Smooth muscle cell (in vitro differentiated cells): Measurements from ENCODE around the gene DEGS2. TPM values are rescaled to one million over a fixed set of nuclear protein-coding genes. Genes with fewer than 3 reads are reported as not detected.

ENCODE experiments used
- DNase-seq: peaks from one replicate; lab custom pipeline; 2025; ENCODE audit not compliant: unreplicated experiment; lab: John Stamatoyannopoulos, UW
- H2AFZ ChIP-seq: fragments of 200-600 bp; sonication (generic); 2 replicates; pipeline ENCODE4 v1.6.0; 2016; ENCODE audit warnings: antibody characterized with exemption, low read depth, mild to moderate bottlenecking
- H3F3A ChIP-seq: fragments of 200-600 bp; sonication (generic); 2 replicates; pipeline ENCODE4 v1.6.0; 2017; ENCODE audit warnings: antibody characterized with exemption, low read depth
- H3K27ac ChIP-seq: fragments of 200-600 bp; sonication (generic); 2 replicates; pipeline ENCODE4 v1.5.1; 2016; ENCODE audit warnings: low read depth, mild to moderate bottlenecking
- H3K27me3 ChIP-seq: fragments of 200-600 bp; sonication (generic); 2 replicates; pipeline ENCODE4 v1.6.1; 2016; ENCODE audit warnings: low read depth, mild to moderate bottlenecking
- H3K36me3 ChIP-seq: fragments of 200-600 bp; sonication (generic); 2 replicates; pipeline ENCODE4 v1.5.1; 2016; ENCODE audit warnings: low read depth
- H3K4me1 ChIP-seq: fragments of 200-600 bp; sonication (generic); 2 replicates; pipeline ENCODE4 v1.5.1; 2016; ENCODE audit warnings: low read depth
- H3K4me2 ChIP-seq: fragments of 200-600 bp; sonication (generic); 2 replicates; pipeline ENCODE4 v1.6.0; 2016; ENCODE audit warnings: mild to moderate bottlenecking
- H3K4me3 ChIP-seq: fragments of 200-600 bp; sonication (generic); 2 replicates; pipeline ENCODE4 v1.5.1; 2016; ENCODE audit warnings: mild to moderate bottlenecking
- H3K79me2 ChIP-seq: fragments of 200-600 bp; sonication (generic); 2 replicates; pipeline ENCODE4 v1.6.0; 2016; ENCODE audit warnings: low read depth, mild to moderate bottlenecking
- H3K9ac ChIP-seq: fragments of 200-600 bp; sonication (generic); 2 replicates; pipeline ENCODE4 v1.6.0; 2016; ENCODE audit warnings: low read depth
- H3K9me3 ChIP-seq: fragments of 200-600 bp; sonication (generic); replicated peaks from 2 replicates; pipeline ENCODE4 v1.5.1; 2016; ENCODE audit warnings: low read depth
- H4K20me1 ChIP-seq: fragments of 200-600 bp; sonication (generic); 2 replicates; pipeline ENCODE4 v1.6.0; 2016; ENCODE audit warnings: low read depth
- CTCF ChIP-seq: fragments of 200-600 bp; sonication (generic); IDR thresholded peaks from 2 replicates; pipeline ENCODE4 v1.5.1; 2017; ENCODE audit warnings: borderline replicate concordance, mild to moderate bottlenecking, antibody characterized with exemption; ENCODE audit not compliant: insufficient read depth, poor library complexity, severe bottlenecking
- WGBS: methylation state at CpG from one replicate; pipeline ENCODE4 v1.1.7; 2016; ENCODE audit warnings: low lambda C conversion rate; 5-methylcytosine and 5-hydroxymethylcytosine counted together
- polyA plus RNA-seq: library from polyadenylated mRNA; unstranded; fragments of >200 nt; fragmentation: Nextera tagmentation; extraction: Ambion mirVana; gene quantifications from 2 replicates; pipeline ENCODE4 v1.2.1, GENCODE V29; 2016
- total RNA-seq: library from RNA; depleted of rRNA; stranded (reverse); fragments of >200 nt; gene quantifications from 2 replicates; pipeline ENCODE4 v1.2.3, GENCODE V29; 2014

Gene DEGS2
- total and polyA plus RNA-seq, 2 experiments from 2014 or later, result 0.45 to 0.83 TPM

DNA sequence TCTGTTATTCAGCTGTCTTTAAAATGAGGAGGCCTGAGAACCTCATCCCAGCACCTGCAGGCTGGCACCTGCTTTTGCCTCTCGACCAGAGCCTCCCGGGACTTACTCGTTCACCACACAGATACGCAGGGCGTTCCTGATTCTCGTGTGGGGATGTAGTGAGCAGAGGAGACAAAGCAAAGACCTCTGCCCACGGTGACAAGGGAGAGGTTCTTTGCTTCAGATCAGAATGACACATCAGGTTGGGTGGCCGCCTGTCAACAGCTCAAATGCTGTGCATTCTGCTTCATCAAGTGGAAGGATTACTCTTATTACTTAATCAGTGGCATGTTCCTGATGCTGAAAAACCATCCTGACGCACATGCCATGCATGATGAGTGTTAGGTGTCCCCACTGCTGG lies 24.4 kb downstream of the DEGS2 start:
- Histone ChIP-seq H3K4me3 (no peak overlapping the region), H3F3A (no peaks in the 10 kb centered on the region), H3K79me2 (no peaks in the 10 kb centered on the region), H4K20me1 (no peaks in the 10 kb centered on the region), H3K9me3 (no peaks in the 10 kb centered on the region), H3K27ac (no peak overlapping the region), H3K4me2 (no peak overlapping the region), H2AFZ (no peak overlapping the region), H3K36me3 (no peaks in the 10 kb centered on the region), H3K27me3 (no peaks in the 10 kb centered on the region), H3K9ac (no peak overlapping the region), H3K4me1 (no peaks in the 10 kb centered on the region)
- WGBS, result 95% methylated on average over 9 of the region's 9 CpGs
- DNase-seq, result no peak
- TF ChIP-seq CTCF, result no peak

GRCh38 chr14:100134586-100134985 lies 24.9 kb downstream of the DEGS2 start:
- TF ChIP-seq CTCF, result no peak
- no peak overlapping the region for H3K4me2 ChIP-seq
- no peaks in the 10 kb centered on the region for H3K79me2 ChIP-seq
- no peak overlapping the region for H3K27ac ChIP-seq
- H3K4me3 ChIP-seq, result no peak overlapping the region
- WGBS, result 93% methylated on average over 8 of the region's 8 CpGs
- H3K9ac ChIP-seq, result no peak overlapping the region
- H3K36me3 ChIP-seq, result no peaks in the 10 kb centered on the region
- H3K9me3 ChIP-seq, result no peaks in the 10 kb centered on the region
- H3F3A ChIP-seq, result no peaks in the 10 kb centered on the region
- no peaks in the 10 kb centered on the region for H4K20me1 ChIP-seq
- no peak for DNase-seq
- H2AFZ ChIP-seq, result no peak overlapping the region
- H3K27me3 ChIP-seq, result no peaks in the 10 kb centered on the region
- H3K4me1 ChIP-seq, result no peaks in the 10 kb centered on the region

- WGBS, result 83% methylated on average over 12 of the region's 12 CpGs
- H3K27ac ChIP-seq, result no peak overlapping the region
- H3K4me3 ChIP-seq, result no peak overlapping the region
- H3K9me3 ChIP-seq, result no peaks in the 10 kb centered on the region
- H2AFZ ChIP-seq, result no peak overlapping the region
- no peaks in the 10 kb centered on the region for H3K4me1 ChIP-seq
- no peaks in the 10 kb centered on the region for H3K27me3 ChIP-seq
- DNase-seq, result no peak
- no peaks in the 10 kb centered on the region for H3K79me2 ChIP-seq
- no peaks in the 10 kb centered on the region for H4K20me1 ChIP-seq
- no peak for TF ChIP-seq CTCF
- H3K4me2 ChIP-seq, result no peak overlapping the region
- H3F3A ChIP-seq, result no peaks in the 10 kb centered on the region
- no peaks in the 10 kb centered on the region for H3K36me3 ChIP-seq
- no peak overlapping the region for H3K9ac ChIP-seq
These were observed 26.4 kb downstream of the DEGS2 start for GRCh38 chr14:100132903-100133510.

DNA sequence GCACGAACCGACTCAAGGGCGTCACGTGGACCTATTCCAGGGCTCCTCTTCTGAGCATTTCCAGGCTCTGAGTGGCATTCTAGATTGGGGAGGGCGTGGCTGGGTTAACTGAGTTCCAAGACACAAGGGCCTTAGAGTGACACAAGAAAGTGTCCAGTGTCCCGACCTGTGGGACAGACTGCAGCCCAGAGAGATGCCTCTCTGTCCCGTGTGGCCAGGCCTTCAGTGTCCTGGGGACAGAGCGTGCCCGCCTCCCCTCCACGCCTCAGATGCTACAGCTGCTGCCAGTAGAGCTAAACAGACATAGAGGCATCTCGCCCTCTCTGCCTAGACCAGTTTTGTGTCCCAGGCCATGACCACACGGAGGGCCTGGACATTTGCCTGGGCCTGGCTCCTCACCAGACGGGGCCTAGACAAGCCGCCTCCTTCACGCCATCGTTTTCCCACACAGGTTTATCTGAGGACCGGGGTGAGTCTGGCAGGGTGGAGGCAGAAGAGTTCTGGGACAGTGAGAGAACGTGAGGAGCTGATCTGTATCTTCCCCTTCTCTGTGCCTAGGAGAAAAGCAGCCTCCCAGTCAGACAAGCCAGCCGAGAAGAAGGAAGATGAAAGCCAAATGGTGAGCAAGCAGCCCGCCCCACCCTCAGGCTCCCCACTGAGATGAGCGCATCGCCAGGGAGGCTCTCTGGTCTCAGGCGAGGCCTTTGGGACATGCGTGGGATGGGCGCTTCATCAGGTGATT lies 27.1 kb downstream of the DEGS2 start:
- Histone ChIP-seq H4K20me1 (no peaks in the 10 kb centered on the region), H3F3A (no peaks in the 10 kb centered on the region), H3K27me3 (no peaks in the 10 kb centered on the region), H3K79me2 (no peaks in the 10 kb centered on the region), H3K4me2 (no peak overlapping the region), H3K36me3 (no peaks in the 10 kb centered on the region), H3K27ac (peak overlapping the region; percentile 24), H2AFZ (no peak overlapping the region), H3K9ac (no peak overlapping the region), H3K4me1 (no peaks in the 10 kb centered on the region), H3K4me3 (no peak overlapping the region), H3K9me3 (no peaks in the 10 kb centered on the region)
- WGBS, result 80% methylated on average over 25 of the region's 25 CpGs
- TF ChIP-seq CTCF, result no peak
- no peak for DNase-seq
